Stimulated activated CD4-positive, alpha-beta T cell treated with anti-CD3 and anti-CD28 coated beads, Interleukin-15, amount 100 ng/mL, for 24 hours (primary cell): ENCODE measurements around the gene DCAF11.

ENCODE experiments used
- DNase-seq: peaks from one replicate; pipeline ENCODE4 v3.0.0-alpha.2; 2020

DCAF11 gene

DNA sequence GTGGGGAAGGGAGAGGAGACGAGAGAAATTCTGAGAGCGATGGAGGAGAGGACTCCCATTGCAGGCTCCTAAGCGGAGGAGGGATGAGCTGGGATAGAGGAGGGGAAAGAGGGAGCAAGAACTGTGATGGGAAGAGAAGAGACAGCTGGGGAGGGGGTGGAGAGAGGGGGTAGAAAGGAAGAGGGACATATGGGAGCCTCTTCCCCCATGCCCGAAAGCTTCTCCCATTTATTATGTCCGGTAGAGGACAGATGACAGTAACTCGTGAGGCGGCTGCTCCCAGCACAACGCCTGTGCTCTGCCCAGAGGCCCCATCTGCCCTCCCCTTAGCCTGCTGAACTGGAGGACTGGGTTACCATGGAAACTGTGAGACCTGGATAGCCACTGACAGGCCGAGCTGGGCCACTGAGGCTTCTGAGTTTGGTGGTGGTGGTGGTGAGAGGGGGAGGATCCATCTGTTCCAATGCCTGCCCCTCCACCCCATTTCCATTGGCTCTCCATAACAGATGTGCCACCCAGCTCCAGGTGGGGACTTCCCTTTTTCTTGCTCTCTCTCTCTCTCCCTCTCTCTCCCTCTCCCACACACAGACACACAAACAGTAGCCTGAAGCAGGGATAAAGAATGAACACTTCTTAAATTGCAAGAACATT lies 35.0 kb upstream of the DCAF11 start:
- DNase-seq: no peak

DNA sequence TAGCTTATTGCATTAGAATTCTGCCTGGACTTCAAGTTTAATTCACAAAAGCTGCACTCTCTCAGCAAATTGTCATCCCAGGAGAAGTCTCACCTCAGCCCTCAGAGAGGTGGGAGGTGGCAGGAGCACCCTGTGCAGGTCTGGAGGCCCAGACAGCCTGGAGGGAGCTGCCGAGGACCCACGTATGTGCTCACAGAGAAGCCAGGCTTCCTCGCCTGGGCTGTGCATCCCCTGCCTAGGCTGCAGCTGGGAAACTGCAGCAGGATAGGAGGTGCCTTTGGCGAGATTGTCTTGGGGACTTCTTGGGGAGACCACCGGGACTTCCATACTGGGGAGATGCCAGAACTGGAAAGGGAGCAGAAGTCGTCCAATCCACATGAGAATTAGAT lies 34.4 kb upstream of the DCAF11 start:
- DNase-seq: no peak

DNA sequence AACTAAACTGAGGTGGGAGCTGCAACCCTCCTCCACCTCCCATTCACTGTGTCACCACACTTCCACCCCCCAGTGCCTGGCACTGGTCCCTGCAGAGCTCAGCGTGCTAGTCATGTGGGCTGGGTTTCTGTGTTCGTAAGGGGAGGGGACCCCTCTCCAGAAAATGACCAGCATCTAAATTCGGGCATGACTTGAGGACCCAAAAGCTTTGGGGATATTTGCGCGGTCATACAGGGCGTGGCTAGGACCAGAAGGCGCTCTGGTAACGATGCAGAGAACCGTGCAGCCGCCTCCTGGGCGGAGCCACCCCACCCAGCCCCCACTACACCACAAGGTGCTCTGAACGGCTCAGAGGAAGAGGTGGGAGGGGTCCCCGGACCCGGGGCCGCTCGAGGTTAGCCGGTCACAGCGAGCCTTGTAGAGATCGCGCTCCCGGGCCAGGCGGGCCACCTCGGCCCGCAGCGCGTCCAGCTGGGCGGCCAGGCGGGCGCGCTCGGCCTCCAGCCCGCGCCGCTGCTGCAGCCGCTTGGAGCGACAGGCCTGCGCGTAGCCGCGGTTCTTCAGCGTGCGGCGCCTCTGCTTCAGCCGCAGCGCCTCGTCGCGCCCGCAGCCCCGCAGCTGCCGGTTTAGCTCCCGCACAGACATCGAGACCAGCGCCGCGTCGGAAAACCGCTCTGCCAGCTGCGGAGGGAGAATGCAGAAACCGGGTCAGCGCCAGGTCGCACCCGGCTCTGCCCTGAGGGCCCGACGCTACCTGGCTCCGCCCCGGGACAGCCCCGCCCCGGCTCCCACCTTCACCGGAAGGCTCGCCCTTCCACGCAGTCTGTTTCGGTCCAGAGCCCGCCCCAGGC lies 33.5 kb upstream of the DCAF11 start:
- DNase-seq: peak; percentile 86

DNA sequence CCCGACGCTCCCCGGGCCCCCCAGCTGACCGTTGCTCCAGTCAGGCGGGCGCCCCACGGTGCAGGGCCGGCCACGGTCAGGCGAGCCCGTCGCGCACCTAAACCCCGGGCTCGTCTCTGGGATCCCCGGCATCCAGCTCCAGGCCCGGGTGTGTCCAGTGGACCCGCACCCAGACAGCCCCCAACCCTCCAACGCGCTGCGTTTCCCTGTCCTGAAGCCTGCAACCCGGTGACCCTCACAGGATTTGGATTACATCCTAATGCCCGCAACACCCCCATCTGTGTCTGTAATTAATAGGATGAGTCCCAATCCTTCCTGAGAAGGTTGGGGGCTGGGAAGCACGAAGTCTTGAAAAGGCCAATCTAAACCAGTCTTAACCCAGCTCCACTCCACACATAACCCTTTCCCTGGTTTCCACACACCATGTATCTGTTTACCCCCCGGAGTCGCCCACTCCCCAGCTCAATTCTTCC lies 32.8 kb upstream of the DCAF11 start:
- DNase-seq: no peak

DNA sequence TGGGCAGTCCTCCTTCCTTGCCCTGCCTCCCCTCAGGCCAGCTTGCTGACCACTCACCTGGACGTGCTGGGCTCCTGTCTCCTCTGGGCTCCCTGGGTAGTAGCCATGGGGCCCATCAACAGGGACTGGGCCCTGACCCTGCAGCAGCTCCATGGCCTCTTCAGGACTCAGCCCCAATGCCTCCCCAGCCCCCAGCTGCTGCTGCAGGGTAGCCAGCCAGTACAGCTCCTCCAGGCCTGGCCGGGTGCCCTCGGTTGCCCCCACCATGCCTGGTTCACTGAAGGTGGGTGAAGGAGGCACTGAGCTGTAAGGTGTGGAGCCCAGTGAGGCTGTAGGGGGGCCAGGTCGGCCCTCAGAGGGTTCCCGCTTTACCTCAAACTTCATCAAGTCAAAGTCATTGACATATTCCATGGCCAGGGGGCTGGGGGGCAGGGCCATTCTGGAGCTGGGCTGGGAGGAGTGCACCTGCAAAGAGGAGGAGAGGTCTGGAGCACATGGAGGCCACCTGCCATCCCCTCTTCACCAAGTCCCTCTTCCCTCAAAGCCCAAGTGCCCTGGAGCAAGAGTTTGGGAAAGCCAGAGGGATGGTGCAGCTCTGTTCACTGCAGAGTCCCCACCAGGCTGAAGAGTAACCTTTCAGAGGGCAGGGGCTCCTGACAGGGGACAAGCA lies 32.0 kb upstream of the DCAF11 start:
- no peak for DNase-seq

DNA sequence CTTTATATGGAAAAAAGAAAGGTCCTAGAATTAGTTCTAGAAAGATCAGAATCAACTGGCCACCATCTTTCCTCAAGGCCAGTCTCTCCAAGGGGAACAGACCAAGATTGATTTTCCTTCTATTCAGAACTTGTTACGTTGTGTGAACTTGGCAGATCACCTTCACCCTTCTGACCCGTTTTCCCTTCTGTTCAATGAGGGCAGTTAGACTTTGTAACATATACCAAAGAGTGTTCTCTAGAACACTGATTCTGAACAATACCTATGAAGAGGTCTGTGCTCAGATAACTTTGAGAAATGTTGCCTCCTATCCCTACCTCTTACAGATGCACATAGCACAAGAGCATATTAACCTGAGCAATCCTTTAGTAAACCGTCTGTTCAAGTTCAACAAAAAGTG lies 31.1 kb upstream of the DCAF11 start:
- DNase-seq: no peak

DNA sequence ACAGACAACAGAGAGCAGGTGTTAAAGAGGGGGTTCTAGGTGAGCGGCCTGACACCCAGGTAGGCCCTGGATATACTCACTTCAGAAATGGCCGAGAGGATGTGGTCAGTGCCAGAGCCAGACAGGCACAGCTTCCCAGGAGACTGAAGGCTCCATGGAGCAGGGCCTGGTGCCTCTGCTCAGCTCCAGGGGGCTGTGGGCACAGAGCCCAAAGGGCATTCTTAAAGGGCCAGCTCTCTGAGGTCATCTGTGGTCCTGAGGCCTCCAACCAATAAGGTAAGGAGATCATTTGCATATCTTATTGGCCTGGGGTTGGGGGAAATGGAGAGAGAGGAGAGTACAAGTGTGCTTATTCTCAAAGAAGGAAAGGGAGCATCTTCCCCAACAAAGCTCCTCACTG lies 30.1 kb upstream of the DCAF11 start:
- no peak for DNase-seq

DNA sequence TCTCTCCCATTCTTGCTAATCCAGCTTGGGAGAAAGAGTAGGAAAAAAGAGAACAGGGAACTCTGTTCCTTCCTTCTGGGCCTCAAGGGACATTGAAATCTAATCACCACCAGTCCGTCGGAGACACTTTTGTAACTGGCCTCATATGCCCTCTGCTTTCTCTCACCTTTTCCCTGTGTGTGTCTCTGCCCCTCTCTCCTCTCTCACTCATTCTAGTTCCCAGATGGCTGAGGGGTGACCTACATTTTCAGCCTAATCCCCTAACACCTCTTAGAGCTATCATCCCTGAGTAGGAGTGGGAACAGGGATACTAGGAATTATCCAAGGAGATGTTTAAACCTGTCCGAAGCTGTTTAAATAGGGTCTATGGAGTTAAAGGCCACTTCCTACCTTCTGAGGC lies 29.4 kb upstream of the DCAF11 start:
- no peak for DNase-seq

DNA sequence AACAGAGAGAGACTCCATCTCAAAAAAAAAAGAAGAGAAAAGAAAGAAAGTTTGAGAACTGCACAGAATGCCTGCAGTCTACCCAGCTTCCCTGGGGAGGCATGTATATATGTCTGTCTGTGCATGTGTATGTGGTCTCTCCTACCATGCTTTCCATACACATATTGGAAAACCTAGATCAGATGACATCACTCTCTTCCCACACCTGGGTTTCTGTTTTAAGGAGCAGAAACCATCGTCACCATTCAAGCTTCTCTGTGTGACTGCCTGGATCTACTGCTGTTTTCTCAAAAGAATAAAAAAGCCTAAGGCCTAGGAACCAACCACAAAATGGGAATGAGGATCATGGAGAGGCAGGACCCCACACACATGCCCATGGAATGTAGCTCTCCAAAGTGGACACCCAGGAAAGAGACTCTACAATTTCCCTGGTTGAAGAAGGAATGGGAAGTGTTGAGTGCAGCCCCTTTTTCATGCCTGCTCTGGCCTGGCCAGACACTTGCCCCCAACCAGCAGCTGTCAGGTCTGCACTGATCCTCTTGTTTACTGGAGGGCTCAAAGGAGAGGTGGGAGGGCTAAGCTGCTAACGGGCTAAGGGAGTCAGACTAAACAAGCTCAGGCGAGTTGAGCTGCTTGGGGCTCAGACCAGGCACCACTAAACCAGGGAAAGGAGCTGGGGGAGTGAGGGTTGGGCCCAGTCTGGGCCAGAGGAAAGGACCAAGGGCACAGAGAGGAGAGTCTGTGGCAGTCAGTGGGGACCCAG lies 28.2 kb upstream of the DCAF11 start:
- DNase-seq: no peak

DNA sequence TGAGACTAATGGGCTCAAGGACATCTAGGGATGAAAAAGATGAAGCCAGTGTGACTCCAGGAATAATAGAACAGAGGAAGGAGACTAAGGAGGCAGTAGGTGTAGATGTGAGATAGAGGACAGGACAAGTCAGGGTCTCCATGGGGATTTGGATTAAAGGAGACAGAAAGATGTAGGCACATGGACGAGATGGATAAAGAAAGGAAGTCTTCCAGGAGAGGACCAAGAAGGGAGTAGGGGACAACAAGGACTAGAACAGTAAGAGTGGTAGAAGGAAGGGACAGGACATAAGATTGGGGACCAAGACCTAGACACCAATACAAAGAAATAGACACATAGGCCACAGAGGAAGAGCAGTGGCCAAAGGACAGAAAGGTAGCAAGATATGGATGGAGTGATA lies 27.6 kb upstream of the DCAF11 start:
- no peak for DNase-seq

DNA sequence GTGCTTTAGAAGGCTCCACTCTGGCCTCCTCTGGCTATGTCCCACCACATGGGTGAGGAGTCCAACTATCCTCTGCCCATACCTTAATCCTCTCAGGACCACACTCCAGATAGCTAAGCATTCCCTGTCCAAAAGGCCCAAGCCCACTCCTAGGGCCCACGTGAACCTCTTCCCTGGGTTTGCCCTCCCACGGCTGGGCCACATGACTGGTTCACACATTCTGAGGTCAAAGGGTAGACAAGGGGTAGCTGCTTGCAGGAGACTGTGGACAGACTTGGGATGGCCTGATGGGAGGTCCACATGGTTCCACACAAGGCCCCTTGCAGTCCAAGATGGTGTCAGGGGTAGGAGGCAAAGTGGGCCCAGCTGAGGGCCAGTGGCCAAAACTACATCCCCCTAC lies 26.5 kb upstream of the DCAF11 start:
- no peak for DNase-seq

DNA sequence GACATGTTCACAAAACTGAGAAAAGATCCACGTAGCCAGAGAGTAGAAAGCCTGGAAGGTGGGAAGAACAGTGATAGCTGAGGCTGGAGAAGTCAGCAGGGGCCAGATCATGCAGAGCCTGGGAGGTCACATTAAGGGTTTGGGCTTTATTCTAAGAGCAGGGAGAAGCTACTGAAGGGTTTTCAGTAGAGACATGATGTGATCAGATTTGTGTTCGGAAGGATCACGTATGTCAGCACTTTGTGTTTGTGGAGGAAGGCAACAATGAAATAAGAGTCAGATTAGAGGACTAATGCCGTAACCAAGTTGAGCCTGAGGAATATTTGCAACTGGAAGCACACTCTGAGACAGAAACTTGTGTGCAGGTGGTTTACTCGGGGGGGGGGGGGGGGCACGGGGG lies 24.7 kb upstream of the DCAF11 start:
- no peak for DNase-seq

DNA sequence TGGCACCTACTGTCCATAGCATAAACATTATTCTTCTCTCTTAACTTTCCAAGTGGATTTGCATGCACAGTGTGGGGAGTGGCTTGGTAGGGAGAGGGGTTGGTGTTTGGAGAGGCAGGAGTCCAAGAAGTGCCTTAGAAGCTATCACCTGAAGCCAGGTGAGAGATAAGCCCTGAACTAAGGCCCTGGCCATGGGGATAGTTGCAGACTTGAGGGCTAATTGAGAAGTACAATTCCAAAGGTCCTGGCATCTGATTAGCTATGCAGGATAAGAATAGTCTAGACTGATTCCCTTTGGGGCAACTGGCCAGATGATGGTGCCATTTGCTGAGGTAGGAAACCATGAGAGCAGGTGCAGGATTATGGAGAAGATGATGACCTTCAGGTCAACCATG lies 22.5 kb upstream of the DCAF11 start:
- no peak for DNase-seq

DNA sequence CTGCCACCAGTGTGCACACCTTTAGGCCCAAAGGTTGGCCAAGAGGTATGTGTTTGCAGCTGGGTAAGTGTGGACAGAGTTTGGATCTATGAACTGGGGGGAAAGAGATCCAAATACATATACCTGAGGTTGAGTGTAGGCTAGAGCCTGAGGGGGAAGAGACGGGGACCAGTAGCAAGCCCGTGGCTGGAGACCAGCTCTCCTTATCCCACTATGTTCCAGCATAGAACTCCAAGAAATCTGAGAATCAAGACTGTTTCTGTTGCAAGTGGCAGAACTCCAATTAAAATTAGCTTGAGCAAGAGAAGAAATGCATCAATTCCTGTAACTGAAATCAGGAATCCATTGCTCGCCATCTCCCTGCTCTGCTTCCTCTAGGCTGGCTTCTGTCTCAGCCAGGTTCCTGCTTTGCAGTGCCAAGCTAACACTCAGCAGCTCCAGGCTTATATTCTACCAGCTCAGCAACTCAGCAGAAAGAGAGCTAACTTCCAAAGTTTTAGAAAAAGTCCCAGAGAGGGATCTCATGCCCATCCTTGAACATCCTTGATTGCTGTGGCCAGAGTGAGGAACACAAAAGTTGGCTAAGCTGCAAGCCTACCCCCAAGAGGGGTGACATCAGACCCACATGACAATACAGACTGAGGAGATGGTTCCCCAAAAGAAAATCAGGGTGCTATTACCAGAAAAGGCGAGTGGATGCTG lies 21.9 kb upstream of the DCAF11 start:
- DNase-seq: no peak

DNA sequence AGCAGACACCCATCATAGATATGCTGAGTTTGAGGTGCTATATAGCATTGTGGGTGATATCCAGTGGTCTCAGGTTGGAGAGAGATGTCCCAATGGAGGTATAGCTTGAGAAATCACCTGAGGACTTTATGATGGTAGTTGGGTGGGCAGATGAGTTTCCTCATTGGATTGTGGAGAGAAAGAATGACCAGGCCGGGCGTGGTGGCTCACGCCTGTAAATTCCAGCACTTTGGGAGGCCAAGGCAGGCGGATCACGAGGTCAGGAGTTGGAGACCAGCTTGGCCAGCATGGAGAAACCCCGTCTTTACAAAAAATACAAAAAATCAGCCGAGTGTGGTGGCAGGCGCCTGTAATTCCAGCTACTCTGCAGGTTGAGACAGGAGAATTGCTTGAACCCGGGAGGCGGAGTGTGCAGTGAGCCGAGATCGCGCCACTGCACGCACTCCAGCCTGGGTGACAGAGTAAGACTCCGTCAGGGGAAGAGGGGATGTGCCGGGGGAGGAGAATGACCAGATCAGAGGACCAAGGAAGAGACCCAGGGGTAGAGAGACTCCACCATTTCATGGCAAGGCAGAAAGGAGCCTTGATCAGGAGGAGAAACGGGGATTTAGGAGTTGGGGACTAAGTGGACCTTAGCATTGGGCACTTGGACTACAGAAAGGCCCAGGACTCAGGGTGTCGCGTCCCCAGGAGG lies 21.2 kb upstream of the DCAF11 start:
- DNase-seq: no peak

DNA sequence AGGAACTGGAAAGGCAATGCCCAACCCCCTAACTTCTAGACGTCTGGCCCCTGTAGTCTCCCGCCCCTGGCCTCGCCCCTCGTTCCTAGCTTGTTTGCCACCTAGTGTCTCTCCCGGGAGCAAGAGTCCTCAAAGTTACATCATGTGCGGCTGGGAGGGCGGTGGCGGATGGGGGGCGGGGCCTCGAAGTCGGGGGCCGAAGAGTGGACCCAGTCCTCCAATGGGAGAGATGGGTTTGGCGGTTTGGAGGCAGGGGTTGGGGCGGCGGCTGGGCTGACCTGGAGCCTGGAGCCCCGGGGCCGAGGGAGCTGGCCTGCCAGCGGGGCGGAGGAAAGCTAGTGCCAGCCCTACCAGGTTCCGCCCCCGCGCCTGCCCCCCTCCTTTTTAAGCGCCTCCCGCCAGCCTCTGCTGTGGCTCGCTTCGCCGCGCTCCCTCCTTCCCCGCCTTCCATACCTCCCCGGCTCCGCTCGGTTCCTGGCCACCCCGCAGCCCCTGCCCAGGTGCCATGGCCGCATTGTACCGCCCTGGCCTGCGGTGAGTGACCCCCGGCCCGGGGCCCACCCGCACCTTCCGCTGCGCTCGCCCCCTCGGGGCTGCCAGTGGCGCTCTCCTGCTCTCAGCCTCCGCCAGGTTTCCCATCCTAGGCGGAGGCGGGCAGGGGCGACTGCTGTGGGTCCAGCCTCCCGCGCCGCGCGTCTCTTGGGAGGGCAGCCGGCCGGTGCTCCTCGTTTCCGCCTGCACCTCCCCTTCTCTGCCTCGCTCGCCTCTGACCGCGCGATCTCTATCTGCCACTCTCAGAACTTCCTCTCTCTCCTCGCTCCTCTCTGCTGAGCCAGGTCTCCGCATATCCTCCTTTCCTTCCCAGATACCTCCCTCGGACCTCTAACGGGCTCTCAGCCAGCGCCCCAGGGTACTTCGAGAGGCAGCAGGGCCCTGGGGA lies 20.4 kb upstream of the DCAF11 start, which contains the start of gene PCK2:
PCK2 (plus strand) TSS at position 411 of the 940 bp plus-strand sequence; CDS start at position 506, 95 bp downstream.
- DNase-seq: peak; percentile 96

DNA sequence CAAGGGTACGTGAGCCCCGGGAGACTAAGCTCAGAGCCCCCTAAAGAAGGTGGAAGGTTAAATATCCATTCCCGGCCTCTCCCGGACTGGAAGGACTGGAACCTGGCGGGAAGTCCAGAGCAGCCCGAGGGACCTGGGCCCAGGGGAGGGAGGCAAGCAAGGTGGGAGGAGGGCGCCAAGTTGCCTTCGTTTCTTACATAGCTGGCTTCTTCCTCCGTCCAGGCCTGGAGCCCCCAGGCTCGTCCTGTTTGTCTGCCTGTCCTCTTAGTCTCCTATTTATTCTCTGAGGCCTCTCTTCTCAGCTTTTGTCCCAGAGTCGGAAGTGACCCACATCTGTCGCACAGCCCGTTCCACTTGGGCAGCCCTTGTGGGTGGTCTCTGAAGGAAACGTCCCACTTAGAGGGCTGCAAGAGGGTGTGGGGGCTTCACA lies 19.7 kb upstream of the DCAF11 start:
- peak; percentile 14 for DNase-seq

DNA sequence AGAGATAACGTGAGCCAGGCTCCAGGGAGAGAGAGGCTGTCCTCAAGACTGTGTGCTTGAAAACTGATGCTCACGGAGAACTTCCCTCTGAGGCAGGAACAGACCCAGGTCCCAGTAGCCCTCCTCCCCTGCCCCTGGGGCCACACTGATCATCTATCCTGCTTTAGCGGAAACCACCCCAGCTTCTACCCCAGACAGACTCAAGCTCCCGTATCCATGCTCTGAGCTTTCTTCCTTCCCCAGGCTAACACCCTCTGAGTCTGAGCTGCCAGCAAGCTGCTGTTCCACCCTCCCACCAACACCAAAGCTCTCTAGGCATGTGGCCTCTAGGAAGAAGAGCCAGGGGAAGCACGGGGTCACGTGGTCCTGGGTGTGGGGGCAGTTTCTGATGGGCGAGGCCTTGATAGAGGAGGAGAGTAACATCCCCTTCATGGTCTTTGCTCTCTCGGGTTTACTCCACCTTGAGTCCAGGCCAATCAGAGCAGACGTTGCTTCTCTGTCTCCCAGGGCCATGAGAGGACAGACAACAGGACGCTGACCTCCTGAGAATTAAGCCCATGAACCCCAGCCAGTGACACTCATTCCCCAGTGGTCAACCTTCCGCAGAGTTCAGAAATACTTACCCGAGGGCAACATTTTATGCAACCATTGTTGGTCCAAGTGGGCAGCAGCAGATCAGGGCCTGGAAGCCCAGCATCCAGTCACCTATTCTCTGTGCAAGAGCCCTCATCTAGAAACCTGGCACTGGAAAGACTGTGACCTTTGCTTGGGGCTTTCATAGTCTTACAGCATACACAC lies 19.1 kb upstream of the DCAF11 start:
- peak; percentile 81 for DNase-seq

DNA sequence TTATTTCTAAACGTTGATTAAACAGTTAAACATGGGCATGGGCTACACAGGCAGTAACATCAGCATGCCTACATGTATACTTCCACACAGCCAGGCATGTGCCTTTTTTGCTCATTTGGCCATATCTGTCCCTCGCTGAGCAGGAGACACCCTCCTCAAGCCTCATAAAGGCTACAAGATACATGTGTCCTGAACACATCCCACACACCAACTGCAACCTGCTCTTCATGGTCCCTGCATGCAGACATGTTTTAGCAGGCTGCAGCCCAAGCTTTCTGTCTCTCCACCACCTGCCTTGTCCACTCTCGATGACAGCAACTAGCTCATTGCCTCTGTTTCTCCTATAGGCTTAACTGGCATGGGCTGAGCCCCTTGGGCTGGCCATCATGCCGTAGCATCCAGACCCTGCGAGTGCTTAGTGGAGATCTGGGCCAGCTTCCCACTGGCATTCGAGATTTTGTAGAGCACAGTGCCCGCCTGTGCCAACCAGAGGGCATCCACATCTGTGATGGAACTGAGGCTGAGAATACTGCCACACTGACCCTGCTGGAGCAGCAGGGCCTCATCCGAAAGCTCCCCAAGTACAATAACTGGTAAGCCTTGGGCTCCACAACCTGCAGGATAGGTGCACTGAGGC lies 17.9 kb upstream of the DCAF11 start:
- no peak for DNase-seq
